SU-DHL-6 (cell line): ENCODE data around the gene NSRP1.

Source experiments
- H2AFZ ChIP-seq: fragments of 200-600 bp; sonication (generic); 2 replicates; pipeline ENCODE4 v1.6.1; 2014; ENCODE audit warnings: low read depth, mild to moderate bottlenecking, moderate library complexity, mixed read lengths, antibody characterized with exemption, low read length; ENCODE audit not compliant: severe bottlenecking
- H3F3A ChIP-seq: fragments of 200-600 bp; shearing (Covaris generic); 2 replicates; pipeline ENCODE4 v1.6.0; 2016; ENCODE audit warnings: antibody characterized with exemption, mild to moderate bottlenecking; ENCODE audit not compliant: insufficient read depth
- H3K27ac ChIP-seq: fragments of 200-600 bp; sonication (generic); 2 replicates; pipeline ENCODE4 v1.5.1; 2016; ENCODE audit warnings: low read depth, mild to moderate bottlenecking, low read length, moderate library complexity, mixed read lengths
- H3K27me3 ChIP-seq: fragments of 200-600 bp; sonication (generic), shearing (Covaris generic); 2 replicates; pipeline ENCODE4 v1.6.0; 2014; ENCODE audit warnings: mild to moderate bottlenecking, low read length
- H3K36me3 ChIP-seq: fragments of 200-600 bp; sonication (generic); 2 replicates; pipeline ENCODE4 v1.6.1; 2014; ENCODE audit warnings: mild to moderate bottlenecking, low read length, mixed read lengths
- H3K4me2 ChIP-seq: fragments of 300-600, 200-600 bp; shearing (Covaris generic), sonication (generic); 2 replicates; pipeline ENCODE4 v1.6.0; 2014; ENCODE audit warnings: low read length, low read depth, mild to moderate bottlenecking; ENCODE audit not compliant: poor library complexity, severe bottlenecking
- H3K4me3 ChIP-seq: fragments of 200-600 bp; sonication (generic); 2 replicates; pipeline ENCODE4 v1.5.1; 2014; ENCODE audit warnings: antibody characterized with exemption, low read length, mild to moderate bottlenecking, mixed read lengths; ENCODE audit not compliant: insufficient read depth, poor library complexity, severe bottlenecking
- H3K79me2 ChIP-seq: fragments of 200-600 bp; sonication (generic); 2 replicates; pipeline ENCODE4 v1.6.1; 2014; ENCODE audit warnings: mild to moderate bottlenecking, low read length, moderate library complexity; ENCODE audit not compliant: insufficient read depth
- H3K9ac ChIP-seq: fragments of 200-600 bp; sonication (generic); 2 replicates; pipeline ENCODE4 v1.7.0; 2014; ENCODE audit warnings: mild to moderate bottlenecking, low read length
- H3K9me2 ChIP-seq: fragments of 200-600 bp; sonication (generic); replicated peaks from 2 replicates; pipeline ENCODE4 v1.6.1; 2014; ENCODE audit warnings: low read length; ENCODE audit not compliant: insufficient read depth
- H3K9me3 ChIP-seq: fragments of 200-600 bp; sonication (generic); 2 replicates; pipeline ENCODE4 v1.6.1; 2014; ENCODE audit warnings: low read length, mixed read lengths; ENCODE audit not compliant: insufficient read depth
- H4K20me1 ChIP-seq: fragments of 200-600 bp; sonication (generic); 2 replicates; pipeline ENCODE4 v1.6.1; 2014; ENCODE audit warnings: low read depth, mild to moderate bottlenecking, antibody characterized with exemption, low read length, moderate library complexity, mixed read lengths
- CTCF ChIP-seq: fragments of 200-600 bp; sonication (generic); IDR thresholded peaks from one replicate; pipeline ENCODE4 v1.5.1; 2017; ENCODE audit warnings: antibody characterized with exemption, mild to moderate bottlenecking, low read length, moderate library complexity; ENCODE audit not compliant: insufficient read depth, poor library complexity, severe bottlenecking
- EZH2phosphoT487 ChIP-seq: fragments of 200-600 bp; sonication (generic), shearing (Covaris generic); conservative IDR thresholded peaks from 2 replicates; pipeline ENCODE4 v1.6.1; 2018; ENCODE audit warnings: mild to moderate bottlenecking, antibody characterized with exemption, low read length, moderate library complexity, mixed read lengths

Gene NSRP1

GRCh38 chr17:30103921-30104320, 12.7 kb upstream of the NSRP1 start:
- no peaks in the 10 kb centered on the region for H3K27me3 ChIP-seq
- H3F3A ChIP-seq = no peaks in the 10 kb centered on the region
- H3K9ac ChIP-seq = no peak overlapping the region
- H3K36me3 ChIP-seq = no peaks in the 10 kb centered on the region
- no peaks in the 10 kb centered on the region for H4K20me1 ChIP-seq
- H3K79me2 ChIP-seq = no peaks in the 10 kb centered on the region
- TF ChIP-seq EZH2phosphoT487 (no peak), CTCF (no peak)
- peak overlapping the region; percentile 63 for H3K4me2 ChIP-seq
- no peak overlapping the region for H3K4me3 ChIP-seq
- H3K27ac ChIP-seq = no peak overlapping the region
- no peaks in the 10 kb centered on the region for H3K9me2 ChIP-seq
- no peak overlapping the region for H2AFZ ChIP-seq
- peaks cover 3% of the 10 kb centered on the region; the same call in 1 of the 2 replicates for H3K9me3 ChIP-seq

DNA sequence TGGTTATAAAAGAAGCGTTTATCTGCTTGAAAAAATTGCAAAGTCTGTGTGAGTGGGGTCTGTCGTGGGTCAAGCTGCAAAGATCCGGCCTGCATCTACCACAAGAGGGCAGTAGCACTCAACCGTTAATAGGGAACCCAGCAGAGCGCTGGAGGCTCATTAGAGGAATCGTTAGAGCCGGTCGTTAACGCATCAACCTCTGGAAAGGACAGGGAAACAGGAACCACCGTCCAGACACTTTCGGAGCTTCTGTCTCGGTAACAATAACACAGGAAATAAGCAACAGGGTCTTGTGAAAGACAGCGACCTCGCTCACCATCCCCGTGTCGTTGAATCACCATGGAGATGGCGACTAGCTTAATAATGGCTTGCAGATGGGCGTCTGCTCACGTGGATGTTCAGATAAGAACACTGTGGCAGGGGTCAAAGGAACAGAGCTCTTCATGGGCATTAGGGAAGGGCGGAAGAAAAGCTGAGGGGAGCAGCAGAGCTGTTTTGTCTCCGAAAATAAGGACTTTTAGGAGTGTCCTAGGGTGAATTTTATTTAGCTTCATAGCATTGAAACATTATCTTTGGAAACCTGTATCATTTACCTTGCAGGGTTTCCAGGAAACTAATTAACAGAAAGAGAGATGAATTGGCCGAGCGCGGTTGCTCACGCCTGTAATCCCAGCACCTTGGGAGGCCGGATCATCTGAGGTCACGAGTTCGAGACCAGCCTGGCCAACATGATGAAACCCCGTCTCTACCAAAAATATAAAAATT, 11.9 kb upstream of the NSRP1 start:
- H3K79me2 ChIP-seq = no peaks in the 10 kb centered on the region
- no peak overlapping the region for H3K27ac ChIP-seq
- H3F3A ChIP-seq = no peaks in the 10 kb centered on the region
- TF ChIP-seq CTCF = peak; percentile 92
- no peak for TF ChIP-seq EZH2phosphoT487
- H3K27me3 ChIP-seq = no peaks in the 10 kb centered on the region
- H3K9me3 ChIP-seq = peaks cover 3% of the 10 kb centered on the region; the same call in 1 of the 2 replicates
- peak overlapping the region; percentile 84 for H2AFZ ChIP-seq
- peak overlapping the region; percentile 63 for H3K4me2 ChIP-seq
- H3K9me2 ChIP-seq = no peaks in the 10 kb centered on the region
- H3K9ac ChIP-seq = peak overlapping the region; percentile 25; the same call in 1 of the 2 replicates
- no peaks in the 10 kb centered on the region for H3K36me3 ChIP-seq
- peak overlapping the region; percentile 45 for H3K4me3 ChIP-seq
- H4K20me1 ChIP-seq = no peaks in the 10 kb centered on the region

GRCh38 chr17:30112794-30113193, 3.8 kb upstream of the NSRP1 start:
- Histone ChIP-seq H2AFZ (no peak overlapping the region), H4K20me1 (no peaks in the 10 kb centered on the region), H3K9me2 (no peaks in the 10 kb centered on the region), H3K4me2 (no peak overlapping the region), H3K36me3 (no peaks in the 10 kb centered on the region), H3K9me3 (peaks cover 3% of the 10 kb centered on the region; the same call in 1 of the 2 replicates), H3K79me2 (peaks cover 11% of the 10 kb centered on the region), H3K27ac (no peak overlapping the region), H3K27me3 (no peaks in the 10 kb centered on the region), H3K9ac (no peak overlapping the region), H3F3A (peaks cover 12% of the 10 kb centered on the region; the same call in 1 of the 2 replicates), H3K4me3 (no peak overlapping the region)
- no peak for TF ChIP-seq CTCF
- no peak for TF ChIP-seq EZH2phosphoT487
